CD4-positive, alpha-beta T cell treated with Interleukin-4 for 4 hours (primary cell): ENCODE data around the gene EPB41.
"Not testable (repeated sequence)": the region's sequence is repeated elsewhere in the genome, so short reads cannot be mapped to it uniquely, and the experiment has no call there.

Source experiments
- DNase-seq: peaks from one replicate; pipeline ENCODE4 v3.0.0-alpha.2; 2020

EPB41 gene

DNA sequence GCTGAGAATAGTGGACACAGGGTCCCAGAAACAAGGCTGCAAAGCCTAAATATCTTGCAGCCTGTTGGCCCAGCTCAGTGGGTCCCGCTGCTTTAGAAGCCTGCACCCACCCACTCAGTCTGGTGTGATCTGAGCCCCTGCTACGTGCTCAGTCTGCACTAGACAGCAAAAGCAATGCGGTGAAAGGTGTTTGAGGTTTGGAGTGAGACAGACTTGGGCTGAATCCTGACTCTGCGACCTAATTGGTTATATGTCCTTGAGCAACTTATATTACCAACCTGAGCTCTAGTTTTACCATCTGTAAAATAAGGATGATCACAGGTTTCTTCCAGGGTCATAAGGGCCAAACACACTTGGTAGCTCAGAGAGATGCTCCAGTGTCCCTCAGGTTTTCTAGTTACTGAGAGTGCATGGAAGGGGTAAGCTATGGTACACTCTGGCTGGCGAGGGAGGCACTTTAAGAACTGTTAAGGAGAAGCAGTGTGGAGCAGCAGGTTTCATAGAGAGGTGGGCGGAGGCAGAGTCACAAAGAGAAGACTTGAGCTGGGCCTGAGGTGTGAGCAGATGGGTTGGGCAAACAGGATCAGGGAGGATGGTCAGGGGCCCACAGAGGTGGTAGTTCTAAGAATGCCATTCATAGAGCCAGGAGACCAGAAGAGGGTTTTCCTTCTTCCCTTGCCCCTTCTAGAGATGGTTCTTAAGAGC, 199.2 kb downstream of the EPB41 start:
- no peak for DNase-seq

DNA sequence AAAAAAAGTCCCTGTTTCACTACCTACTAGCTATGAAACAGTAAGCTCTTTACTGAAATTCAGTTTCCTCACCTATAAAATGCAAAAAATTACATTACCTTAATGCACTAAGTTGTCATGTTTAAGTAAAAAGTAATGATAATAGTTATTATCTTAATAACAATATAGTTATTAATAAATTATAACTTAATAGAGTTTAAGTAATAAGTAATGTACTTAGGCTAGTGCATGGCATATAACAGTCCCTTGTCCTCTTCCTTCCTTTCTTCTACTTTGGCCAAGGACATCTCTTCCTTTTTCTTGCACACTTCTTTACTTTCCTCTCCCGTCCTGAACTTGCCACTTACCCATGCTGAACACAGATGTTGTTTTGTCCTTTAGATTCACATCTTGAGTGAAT, 200.3 kb downstream of the EPB41 start:
- no peak for DNase-seq

DNA sequence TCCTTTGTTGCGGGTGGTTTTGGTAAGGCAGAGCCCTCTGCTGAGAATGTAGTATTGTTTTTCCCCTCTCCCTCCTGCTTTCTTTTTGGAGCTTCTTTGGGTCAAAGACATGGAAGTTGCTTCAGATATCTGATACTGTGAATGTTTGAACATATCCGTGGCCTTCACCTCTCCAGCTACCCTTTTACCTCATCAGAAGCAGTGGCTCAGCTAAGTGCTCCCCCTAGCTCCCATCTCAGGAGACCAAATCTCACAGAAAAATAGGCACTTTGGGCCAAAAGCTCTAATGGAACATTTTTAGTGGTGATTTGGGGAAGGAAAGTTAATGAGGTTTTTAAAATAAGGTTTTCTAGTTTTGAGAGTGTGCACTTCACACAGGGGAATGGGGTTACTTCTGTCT, 203.0 kb downstream of the EPB41 start:
- DNase-seq, result no peak

- no peak for DNase-seq
Observed at GRCh38 chr1:29119121-29119929, 205.0 kb downstream of the EPB41 start.

DNA sequence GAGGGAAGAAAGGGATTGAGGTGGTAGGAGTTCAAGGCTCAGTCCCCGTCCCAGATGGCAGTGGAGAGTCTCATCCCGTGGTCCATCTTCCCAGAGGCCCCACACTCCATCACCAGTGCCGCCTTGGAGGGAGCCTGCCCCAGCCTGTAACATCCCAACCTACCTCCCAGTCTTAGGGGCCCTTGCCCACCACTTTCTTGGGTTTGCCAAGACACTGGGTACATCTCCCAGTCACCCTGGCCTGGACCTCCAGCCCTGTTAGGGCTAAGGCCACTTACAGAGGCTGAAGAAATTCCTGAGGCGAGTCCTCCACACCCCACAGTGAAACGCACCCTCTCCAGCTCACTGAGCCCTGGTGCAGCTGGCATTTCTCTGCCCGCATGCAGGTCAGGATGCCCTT, 206.0 kb downstream of the EPB41 start:
- DNase-seq, result no peak

DNA sequence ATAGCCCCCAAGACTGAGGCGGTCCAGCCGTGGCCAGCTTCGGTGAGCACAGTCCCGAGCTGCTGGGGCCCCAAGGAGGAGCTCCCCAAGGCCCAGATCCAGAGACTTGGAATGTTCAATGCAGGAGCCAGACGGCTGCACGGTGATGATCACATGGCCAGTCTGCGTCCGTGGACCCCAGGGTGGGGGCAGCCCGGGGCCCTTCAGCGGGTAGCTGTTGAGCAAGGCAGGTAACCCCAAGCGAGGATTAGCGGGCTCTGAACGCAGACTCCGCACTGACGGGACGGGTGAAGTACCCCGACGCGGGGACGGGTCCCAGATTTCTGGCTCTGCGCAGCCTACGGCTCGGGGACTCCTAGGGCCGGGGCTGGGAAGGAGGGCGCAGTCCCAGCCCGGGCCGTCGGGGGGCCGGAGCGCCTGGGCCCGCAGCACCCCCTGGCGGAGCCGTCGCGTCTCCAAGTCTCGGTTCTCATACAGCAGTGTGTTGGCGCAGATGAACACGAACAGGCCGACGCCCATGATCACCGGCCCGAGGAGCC, 206.6 kb downstream of the EPB41 start:
- peak; percentile 44 for DNase-seq

- no peak for DNase-seq
Observed at GRCh38 chr1:29121516-29121935, 207.2 kb downstream of the EPB41 start.

DNA sequence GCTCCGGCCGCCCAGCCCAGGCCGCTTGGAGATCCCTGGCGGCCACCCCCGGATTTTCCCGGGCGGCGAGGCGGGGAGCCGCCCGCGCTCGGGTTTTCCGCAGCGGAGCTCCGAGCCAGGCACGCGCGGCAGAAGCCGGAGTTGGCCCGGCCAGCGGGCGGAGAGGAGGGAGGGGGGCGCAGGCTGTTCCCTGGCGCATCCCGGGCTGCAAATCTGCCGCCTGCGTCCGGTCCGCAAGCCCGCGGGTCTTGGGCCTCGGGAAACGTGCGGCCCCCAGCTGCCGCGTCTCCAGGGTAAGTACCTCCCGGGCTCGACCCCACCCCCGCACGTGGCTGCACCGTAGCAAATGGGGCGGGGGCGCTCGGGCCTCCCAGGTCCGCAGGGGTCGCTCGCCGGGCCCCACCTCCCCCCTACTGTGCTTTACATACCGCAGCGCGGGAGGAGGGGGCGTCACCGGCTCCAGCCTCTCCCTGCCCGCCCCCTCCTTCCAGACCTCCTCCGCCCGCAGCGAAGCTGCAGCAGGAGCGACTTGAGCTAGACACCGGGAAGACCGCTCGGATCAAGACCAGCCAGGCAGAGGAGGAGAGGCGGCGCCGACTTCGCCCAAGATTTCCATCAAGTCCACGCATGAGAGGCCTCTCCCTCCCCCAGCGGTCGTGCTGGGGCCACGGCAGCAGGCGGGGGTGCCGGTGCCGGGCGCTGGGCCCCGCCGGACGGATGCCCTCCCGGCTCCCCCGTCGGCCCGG, 207.7 kb downstream of the EPB41 start:
- DNase-seq, result no peak

- DNase-seq, result no peak
Observed at GRCh38 chr1:29122682-29123052, 208.3 kb downstream of the EPB41 start.

DNA sequence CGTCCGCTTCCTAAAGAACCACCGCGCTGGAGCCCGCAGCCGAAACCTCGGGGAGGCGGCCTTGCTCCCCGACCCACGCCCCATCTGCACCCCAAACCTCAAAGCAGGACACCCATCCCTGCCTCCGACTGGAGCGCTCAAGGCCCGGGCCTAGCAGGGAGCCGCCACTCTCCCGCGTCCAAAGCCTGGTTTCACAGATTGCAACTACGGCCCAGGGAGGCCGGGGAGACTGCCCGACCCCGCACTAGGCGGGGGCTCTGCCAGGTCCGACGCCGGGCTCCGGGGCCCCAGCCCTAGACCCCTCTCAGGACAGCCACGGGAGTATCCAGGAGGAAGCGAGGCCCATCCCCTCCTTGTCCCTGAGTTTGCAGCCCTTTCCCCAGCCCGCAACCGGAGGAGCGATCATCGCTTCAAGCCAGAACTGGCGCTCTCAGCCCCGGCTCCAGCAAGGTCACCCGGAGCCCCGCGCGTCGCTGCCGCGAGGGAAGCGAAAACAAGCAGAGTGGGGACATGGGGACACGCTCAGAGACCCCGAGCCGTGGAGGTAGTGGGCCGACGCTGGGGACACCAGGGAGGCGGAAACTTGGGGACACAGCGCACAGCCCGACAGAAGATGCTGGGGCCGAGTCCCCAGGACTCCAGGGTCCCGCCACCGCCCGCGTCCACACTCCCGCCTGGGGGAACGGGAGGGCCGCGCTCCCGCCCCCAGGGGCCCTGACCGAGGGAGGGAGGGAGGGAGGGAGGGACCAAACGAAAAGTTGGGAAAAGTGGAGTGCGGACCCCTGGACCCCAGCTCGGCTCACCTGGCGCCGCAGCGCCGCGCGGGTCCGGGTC, 208.9 kb downstream of the EPB41 start:
- DNase-seq, result no peak

DNA sequence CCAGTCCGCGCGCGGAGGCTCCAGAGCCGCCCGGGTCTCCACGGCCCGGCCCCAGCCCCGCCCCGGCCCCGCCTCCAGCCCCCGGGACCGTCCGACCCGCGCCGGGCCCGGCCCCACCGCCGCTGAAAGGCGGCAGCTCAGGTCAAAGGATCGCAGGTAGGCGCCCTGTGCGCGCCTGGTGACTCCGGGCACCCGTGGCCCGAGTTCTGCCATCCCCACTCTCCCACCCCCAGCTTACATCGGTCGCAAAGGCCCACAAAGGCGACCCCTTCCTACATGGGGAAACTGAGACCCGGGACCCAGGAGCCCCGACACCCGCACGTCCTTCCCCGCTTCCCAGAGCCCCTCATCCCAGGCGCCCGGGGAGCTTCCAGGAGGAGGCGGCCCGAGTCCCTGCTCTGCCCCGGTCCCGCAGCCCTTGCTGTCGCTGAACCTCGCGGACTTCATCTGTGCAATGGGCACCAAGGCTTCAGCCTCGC, 209.6 kb downstream of the EPB41 start, which contains the start of gene TMEM200B:
Gene TMEM200B, minus strand, starts transcription at position 17 of the 479 bp plus-strand sequence. CDS start 2,075 bp downstream, outside the sequence.
- DNase-seq, result no peak

- peak; percentile 19 for DNase-seq
Observed at GRCh38 chr1:29124366-29125236, 210.2 kb downstream of the EPB41 start.

DNA sequence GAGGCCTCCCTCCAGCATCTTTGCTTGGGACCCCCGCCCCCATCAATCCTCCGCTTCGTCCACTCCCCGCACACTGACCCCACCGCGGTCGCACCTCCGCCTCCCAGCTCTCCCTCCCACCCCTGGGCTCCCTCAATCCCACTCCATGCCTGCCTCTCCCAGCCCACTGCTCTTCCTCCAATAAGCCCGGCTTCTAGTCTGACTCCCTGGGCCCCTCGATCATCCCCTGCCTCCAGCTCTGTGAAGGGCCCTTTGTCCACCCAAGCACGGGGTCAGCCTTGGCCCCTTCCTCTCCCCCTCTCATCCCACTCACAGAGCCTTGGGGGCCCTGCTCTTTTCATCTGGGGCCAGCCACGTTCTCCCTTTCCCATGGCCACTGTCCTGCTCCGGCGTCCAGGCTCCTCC, 210.9 kb downstream of the EPB41 start:
- DNase-seq, result no peak

- DNase-seq, result no peak
Observed at GRCh38 chr1:29125788-29126187, 211.4 kb downstream of the EPB41 start.

DNA sequence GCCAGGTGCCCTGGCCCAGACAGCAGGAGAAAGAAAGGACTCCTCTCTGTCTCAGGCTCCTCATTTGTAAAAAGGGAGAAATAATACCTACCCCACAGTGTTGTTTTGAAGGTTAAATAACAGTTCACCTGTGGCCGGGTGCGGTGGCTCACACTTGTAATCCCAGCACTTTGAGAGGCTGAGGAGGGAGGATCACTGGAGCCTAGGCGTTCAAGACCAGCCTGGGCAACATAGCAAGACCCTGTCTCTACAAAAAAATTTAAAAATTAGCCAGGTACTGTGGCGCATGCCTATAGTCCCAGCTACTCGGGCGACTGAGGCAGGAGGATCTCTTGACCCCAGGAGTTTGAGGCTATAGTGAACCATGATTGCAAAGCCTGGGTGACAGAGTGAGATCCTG, 211.8 kb downstream of the EPB41 start:
- DNase-seq, result no peak

DNA sequence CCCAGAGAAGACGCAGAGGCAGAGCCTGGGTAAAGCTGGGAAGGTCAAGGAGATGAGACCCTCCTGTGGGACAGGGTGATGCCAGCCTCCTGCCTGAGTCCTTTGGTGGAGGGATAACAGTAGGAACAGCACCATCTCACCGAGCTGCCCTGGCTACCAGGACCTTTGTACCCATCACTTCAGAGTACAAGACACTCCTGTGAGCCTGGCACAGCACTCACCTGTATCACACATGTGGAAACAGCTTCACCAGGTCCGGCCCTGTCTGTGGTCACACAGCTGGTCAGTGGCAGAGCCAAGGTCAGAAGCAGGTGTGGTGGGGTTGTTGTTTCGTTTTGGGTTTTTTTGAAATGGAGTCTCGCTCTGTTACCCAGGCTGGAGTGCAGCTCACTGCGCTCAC, 214.4 kb downstream of the EPB41 start:
- DNase-seq, result no peak

DNA sequence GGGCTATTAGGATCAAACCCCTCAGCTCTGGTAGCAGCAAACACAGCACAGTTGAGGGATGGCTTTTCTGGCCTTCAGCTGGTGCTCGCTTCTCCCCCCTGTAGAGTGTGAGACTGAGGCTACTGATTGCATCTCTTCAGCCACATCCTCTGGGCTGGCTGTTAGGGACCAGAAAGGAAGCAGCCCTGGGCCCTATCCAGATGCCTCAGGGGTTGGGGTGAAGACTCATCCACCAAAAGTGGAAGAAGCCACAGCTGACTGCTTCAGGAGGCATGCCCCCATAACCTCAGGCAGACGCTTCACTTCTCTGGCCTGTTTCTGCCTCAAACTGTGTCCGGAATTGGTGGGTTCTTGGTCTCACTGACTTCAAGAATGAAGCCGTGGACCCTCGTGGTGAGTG, 215.5 kb downstream of the EPB41 start:
- DNase-seq, result no peak

- DNase-seq, result not testable (repeated sequence)
Observed at GRCh38 chr1:29131056-29131455, 216.7 kb downstream of the EPB41 start.

DNA sequence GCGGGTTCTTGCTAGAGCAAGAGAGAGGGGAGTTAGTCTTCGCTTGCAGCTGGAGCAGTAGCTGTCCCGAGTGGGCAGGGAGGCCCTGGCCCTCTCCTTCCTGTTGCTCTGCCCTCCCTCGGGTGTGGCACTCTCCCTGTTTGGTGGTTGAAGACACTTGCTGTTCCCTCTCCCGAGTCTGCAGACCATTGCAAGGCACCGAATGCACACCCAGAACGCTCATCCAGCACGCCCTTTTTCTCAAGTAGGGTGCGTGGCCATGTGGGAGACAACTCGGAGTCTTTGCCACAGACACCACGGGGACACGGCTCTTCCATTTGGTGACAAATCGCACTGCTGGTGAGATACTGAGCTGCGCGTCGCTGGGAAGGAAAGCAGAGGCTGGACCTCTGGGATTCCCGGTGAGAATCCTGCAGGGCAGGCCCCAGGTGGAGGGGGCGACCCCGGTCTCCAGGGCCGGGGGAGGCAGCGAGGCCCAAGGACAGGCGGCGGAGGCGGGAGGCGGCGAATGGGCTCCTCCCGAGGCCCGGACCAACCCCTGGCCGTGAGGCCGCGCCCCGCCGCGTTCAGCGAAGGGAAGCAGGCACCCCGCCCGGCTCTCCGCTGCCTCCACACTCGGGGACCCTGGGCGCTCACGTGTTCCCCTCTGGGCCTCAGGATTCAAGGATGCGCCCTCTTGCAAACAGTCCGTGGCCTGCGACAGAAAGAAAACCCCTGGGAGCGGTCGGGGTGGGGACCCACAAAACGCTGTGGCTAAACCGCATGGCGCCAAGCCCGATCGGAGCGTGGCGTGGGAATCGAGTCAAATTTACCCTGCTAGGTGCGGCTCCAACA, 219.7 kb downstream of the EPB41 start:
- DNase-seq, result no peak

- no peak for DNase-seq
Observed at GRCh38 chr1:29134695-29135028, 220.3 kb downstream of the EPB41 start.
